ENCODE measurements around the gene TEDC1. TPM values are rescaled to one million over a fixed set of nuclear protein-coding genes. Genes with fewer than 3 reads are reported as not detected.

The TEDC1 gene
- total RNA-seq, 2 donors from 2014 or later, result 7.5 to 8.9 TPM

- peaks cover 22% of the 10 kb centered on the region for H3K4me1 ChIP-seq (replicated peaks)
- H3K27me3 ChIP-seq (replicated peaks; ENCODE audit: insufficient read depth), result no peaks in the 10 kb centered on the region
- H3K36me3 ChIP-seq, result no peaks in the 10 kb centered on the region
- 6% methylated on average over 38 of the region's 67 CpGs for WGBS
- peak overlapping the region; percentile 73 to 75 for H3K27ac ChIP-seq
- TF ChIP-seq POLR2AphosphoS5 (IDR thresholded peaks at IDR 0.05), result peak; percentile 67
- peak; percentile 19 for TF ChIP-seq POLR2A (IDR thresholded peaks at IDR 0.05)
- peak; percentile 80 to 94 (median 90) for TF ChIP-seq CTCF (IDR thresholded peaks at IDR 0.05)
- H3K9me3 ChIP-seq, result no peaks in the 10 kb centered on the region
- intact Hi-C loops (cut with DNase I), result loop anchor here (2.0 kb wide), 1 partner anchor 37 kb away; the partner anchor contains the start of gene TEDC1
- H3K4me3 ChIP-seq, result peak overlapping the region; percentile 48 to 57
- DNase-seq (ENCODE audit: low spot score), result peak; percentile 69
These were observed 37.0 kb downstream of the TEDC1 start for GRCh38 chr14:105527826-105528585.

GRCh38 chr14:105528586-105529318 lies 37.7 kb downstream of the TEDC1 start:
- intact Hi-C loops (cut with DNase I), result loop anchor here (2.0 kb wide), 1 partner anchor 38 kb away; the partner anchor contains the start of gene TEDC1
- H3K27me3 ChIP-seq (replicated peaks; ENCODE audit: insufficient read depth), result no peaks in the 10 kb centered on the region

DNA sequence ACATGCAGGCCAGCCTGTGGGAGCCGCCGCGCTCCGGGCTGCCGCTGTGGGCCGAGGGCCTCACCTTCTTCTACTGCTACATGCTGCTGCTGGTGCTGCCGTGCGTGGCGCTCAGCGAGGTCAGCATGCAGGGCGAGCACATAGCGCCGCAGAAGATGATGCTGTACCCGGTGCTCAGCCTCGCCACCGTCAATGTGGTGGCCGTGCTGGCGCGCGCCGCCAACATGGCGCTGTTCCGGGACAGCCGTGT lies 38.2 kb downstream of the TEDC1 start:
- H3K4me1 ChIP-seq (replicated peaks), result peaks cover 22% of the 10 kb centered on the region
- intact Hi-C loops (cut with DNase I), result loop anchor here (2.0 kb wide), 1 partner anchor 38 kb away; the partner anchor contains the start of gene TEDC1
- TF ChIP-seq POLR2AphosphoS5 (IDR thresholded peaks at IDR 0.05) (no peak), POLR2A (IDR thresholded peaks at IDR 0.05) (no peak), CTCF (IDR thresholded peaks at IDR 0.05) (no peak)
- no peaks in the 10 kb centered on the region for H3K9me3 ChIP-seq
- H3K36me3 ChIP-seq, result no peaks in the 10 kb centered on the region
- H3K27ac ChIP-seq, result no peak overlapping the region
- no peak for DNase-seq (ENCODE audit: low spot score)
- 85% methylated on average over 12 of the region's 24 CpGs for WGBS
- H3K4me3 ChIP-seq, result no peak overlapping the region
- no peaks in the 10 kb centered on the region for H3K27me3 ChIP-seq (replicated peaks; ENCODE audit: insufficient read depth)

More at GRCh38 chr14:105528586-105529318, 37.7 kb downstream of the TEDC1 start:
- Histone ChIP-seq H3K9me3 (no peaks in the 10 kb centered on the region), H3K36me3 (no peaks in the 10 kb centered on the region), H3K27ac (peak overlapping the region in 1 of 2 donors; percentile 73), H3K4me3 (peak overlapping the region; percentile 48 to 57), H3K4me1 (replicated peaks) (peaks cover 22% of the 10 kb centered on the region)
- WGBS, result 51% methylated on average over 47 of the region's 89 CpGs
- TF ChIP-seq POLR2AphosphoS5 (IDR thresholded peaks at IDR 0.05), result no peak
- TF ChIP-seq POLR2A (IDR thresholded peaks at IDR 0.05), result no peak
- no peak for TF ChIP-seq CTCF (IDR thresholded peaks at IDR 0.05)
- no peak for DNase-seq (ENCODE audit: low spot score)

- intact Hi-C loops (cut with DNase I), result loop anchor here (2.0 kb wide), 1 partner anchor 39 kb away; the partner anchor contains the start of gene TEDC1
- peak overlapping the region; percentile 22 to 48 for H3K27ac ChIP-seq
- WGBS, result 65% methylated on average over 63 of the region's 63 CpGs
- H3K36me3 ChIP-seq, result no peaks in the 10 kb centered on the region
- H3K9me3 ChIP-seq, result no peaks in the 10 kb centered on the region
- peak; percentile 23 for TF ChIP-seq POLR2AphosphoS5 (IDR thresholded peaks at IDR 0.05)
- no peak for TF ChIP-seq POLR2A (IDR thresholded peaks at IDR 0.05)
- DNase-seq (ENCODE audit: low spot score), result no peak
- no peaks in the 10 kb centered on the region for H3K27me3 ChIP-seq (replicated peaks; ENCODE audit: insufficient read depth)
- peaks cover 22% of the 10 kb centered on the region for H3K4me1 ChIP-seq (replicated peaks)
- H3K4me3 ChIP-seq, result no peak overlapping the region
These were observed 38.7 kb downstream of the TEDC1 start for GRCh38 chr14:105529569-105530284.
